ENCODE data around the gene EIF5AL1. TPM values are rescaled to one million over a fixed set of nuclear protein-coding genes. Genes with fewer than 3 reads are reported as not detected.
"Not testable (repeated sequence)": the region's sequence is repeated elsewhere in the genome, so short reads cannot be mapped to it uniquely, and the experiment has no call there.

EIF5AL1 gene
- under 1 TPM; 0.22 to 0.62 TPM for total RNA-seq
- 1.7 TPM for polyA plus RNA-seq (2013, experiment 1 of 2)
- 1.9 TPM for polyA plus RNA-seq (2013, experiment 2 of 2)
- long read RNA-seq, experiment 1, transcript EIF5AL1-201 (1 exons, 3,840 nt), result major isoform, 6 of 6 reads
- long read RNA-seq, experiment 1, partial matches to known transcripts, result 0 of 6 reads
- long read RNA-seq, experiment 1, other reads (novel, unspliced or antisense), result 0 of 6 reads
- long read RNA-seq, experiment 2, transcript EIF5AL1-201 (1 exons, 3,840 nt), result major isoform, 5 of 5 reads
- long read RNA-seq, experiment 2, partial matches to known transcripts, result 0 of 5 reads
- long read RNA-seq, experiment 2, other reads (novel, unspliced or antisense), result 0 of 5 reads
- long read RNA-seq, experiment 3, result 0 reads
- long read RNA-seq, experiment 4, result 0 reads

DNA sequence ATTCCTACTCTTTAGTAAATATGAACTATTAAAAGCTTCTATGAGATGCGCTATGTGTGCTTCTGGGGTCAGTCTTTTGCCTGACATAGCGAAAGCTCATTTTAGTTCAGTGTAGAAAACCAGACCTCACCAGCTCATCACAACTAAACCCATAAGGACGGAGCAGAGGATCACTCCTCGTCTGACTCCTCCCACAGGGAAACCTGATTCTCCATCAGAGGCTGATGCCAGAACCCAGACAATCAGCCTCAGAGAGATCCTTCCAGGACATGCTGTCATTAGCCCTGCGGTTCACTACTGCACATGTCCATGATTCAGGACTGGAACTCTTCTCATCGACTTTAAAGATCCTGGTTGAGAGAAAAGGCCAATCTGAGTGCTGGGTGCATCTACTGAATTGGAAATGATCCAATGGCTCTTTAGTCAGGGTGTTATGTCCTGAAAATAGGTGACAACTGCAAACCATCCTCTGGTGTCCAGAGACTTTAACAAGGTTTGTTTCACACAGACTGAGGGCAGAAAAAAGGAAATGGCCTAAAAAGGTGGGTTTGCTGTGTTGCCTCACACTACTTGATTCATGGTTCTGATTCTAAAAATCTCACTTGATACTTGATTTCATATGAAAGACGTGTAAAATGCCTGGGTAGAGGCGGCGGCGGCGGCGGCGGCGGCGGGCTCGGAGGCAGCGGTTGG lies at the start of gene EIF5AL1:
Gene EIF5AL1, plus strand, starts transcription at position 643 of the 693 bp plus-strand sequence. CDS start 117 bp downstream, outside the sequence.
- not testable (repeated sequence) for H3K36me3 ChIP-seq (ENCODE audit: control insufficient read depth, insufficient read depth, low read length); H3K4me3 ChIP-seq (ENCODE audit: low read length); H3K9ac ChIP-seq (ENCODE audit: extremely low read depth, low read length, poor library complexity, severe bottlenecking); H3K27me3 ChIP-seq (ENCODE audit: control insufficient read depth, insufficient read depth, low read length, poor library complexity, severe bottlenecking); H3K4me1 ChIP-seq (ENCODE audit: control insufficient read depth, insufficient read depth, low read length); H3K4me1 Mint-ChIP-seq; H3K27ac Mint-ChIP-seq; H3K4me3 Mint-ChIP-seq; DNase-seq; H3K9me3 Mint-ChIP-seq; H3K27ac ChIP-seq (ENCODE audit: low read depth, low read length); H3K36me3 Mint-ChIP-seq (ENCODE audit: low read depth); H3K9me3 ChIP-seq (ENCODE audit: control insufficient read depth, low read length)
- H3K27me3 Mint-ChIP-seq (ENCODE audit: insufficient read depth), result peaks cover 12% of the 10 kb centered on the region
- 89% methylated on average over 3 of the region's 17 CpGs; no CpG with 5 or more reads in 1 of the 2 experiments for WGBS, 2 experiments (ENCODE audit: insufficient coverage in 1 of 2, insufficient read length in 1 of 2)

DNA sequence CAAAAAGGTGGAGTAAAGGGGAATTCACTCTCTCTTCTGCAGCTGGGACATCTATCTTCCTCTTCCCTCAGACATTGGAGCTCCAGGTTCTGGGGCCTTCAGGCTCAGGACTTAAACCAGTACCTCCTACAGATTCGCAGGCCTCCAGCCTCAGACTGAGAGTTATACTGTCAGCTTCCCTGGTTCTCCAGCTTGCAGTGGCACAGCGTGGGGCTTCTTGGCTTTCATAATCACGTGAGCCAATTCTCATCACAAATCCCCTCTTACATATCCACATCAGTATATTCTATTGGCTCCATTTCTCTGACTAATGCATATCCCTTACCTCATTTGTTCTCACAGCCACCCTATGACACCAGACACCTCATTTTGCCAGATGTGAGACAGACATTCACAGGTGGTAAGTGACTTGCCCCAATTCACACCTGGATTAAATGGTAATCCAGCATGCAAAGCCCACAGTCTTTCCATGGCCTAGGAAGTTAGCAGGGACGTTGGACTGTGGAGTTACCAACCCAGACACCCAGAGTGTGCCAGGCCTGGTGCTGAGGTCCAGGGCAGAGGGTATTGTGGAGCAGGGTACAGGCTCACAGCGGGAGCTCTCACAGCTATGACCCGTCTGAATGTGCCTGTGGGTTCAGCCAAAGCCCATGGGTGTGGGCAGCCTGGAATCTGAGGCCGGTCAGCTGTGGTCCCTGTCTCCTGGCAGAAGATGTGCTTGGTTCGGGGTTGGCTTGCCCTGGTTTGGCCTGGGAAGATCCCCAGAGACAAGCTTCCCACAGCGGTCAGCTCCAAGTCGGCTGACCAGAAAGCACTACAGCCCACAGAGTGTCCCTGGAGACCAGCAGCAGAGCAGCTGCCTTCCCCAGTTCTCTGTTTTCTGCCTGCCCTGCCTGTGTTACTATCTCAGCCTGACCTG lies 48.5 kb upstream of the EIF5AL1 start:
- no peaks in the 10 kb centered on the region for H3K9me3 ChIP-seq (ENCODE audit: control insufficient read depth, low read length)
- H3K4me1 Mint-ChIP-seq, result no peaks in the 10 kb centered on the region
- no peak overlapping the region for H3K27ac ChIP-seq (ENCODE audit: low read depth, low read length)
- 88 to 91% methylated on average over 6 to 10 of the region's 10 CpGs for WGBS, 2 experiments (ENCODE audit: insufficient coverage in 1 of 2, insufficient read length in 1 of 2)
- H3K27me3 ChIP-seq (ENCODE audit: control insufficient read depth, insufficient read depth, low read length, poor library complexity, severe bottlenecking), result peaks cover 48% of the 10 kb centered on the region
- no peak overlapping the region for H3K27ac Mint-ChIP-seq
- H3K36me3 ChIP-seq (ENCODE audit: control insufficient read depth, insufficient read depth, low read length), result no peaks in the 10 kb centered on the region
- peaks cover 13% of the 10 kb centered on the region for H3K27me3 Mint-ChIP-seq (ENCODE audit: insufficient read depth)
- DNase-seq, result no peak
- no peak overlapping the region for H3K4me3 ChIP-seq (ENCODE audit: low read length)
- no peaks in the 10 kb centered on the region for H3K9me3 Mint-ChIP-seq
- H3K4me3 Mint-ChIP-seq, result no peak overlapping the region
- H3K9ac ChIP-seq (ENCODE audit: extremely low read depth, low read length, poor library complexity, severe bottlenecking), result no peak overlapping the region
- TF ChIP-seq, protein P1, sequence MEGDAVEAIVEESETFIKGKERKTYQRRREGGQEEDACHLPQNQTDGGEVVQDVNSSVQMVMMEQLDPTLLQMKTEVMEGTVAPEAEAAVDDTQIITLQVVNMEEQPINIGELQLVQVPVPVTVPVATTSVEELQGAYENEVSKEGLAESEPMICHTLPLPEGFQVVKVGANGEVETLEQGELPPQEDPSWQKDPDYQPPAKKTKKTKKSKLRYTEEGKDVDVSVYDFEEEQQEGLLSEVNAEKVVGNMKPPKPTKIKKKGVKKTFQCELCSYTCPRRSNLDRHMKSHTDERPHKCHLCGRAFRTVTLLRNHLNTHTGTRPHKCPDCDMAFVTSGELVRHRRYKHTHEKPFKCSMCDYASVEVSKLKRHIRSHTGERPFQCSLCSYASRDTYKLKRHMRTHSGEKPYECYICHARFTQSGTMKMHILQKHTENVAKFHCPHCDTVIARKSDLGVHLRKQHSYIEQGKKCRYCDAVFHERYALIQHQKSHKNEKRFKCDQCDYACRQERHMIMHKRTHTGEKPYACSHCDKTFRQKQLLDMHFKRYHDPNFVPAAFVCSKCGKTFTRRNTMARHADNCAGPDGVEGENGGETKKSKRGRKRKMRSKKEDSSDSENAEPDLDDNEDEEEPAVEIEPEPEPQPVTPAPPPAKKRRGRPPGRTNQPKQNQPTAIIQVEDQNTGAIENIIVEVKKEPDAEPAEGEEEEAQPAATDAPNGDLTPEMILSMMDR (conservative IDR thresholded peaks at IDR 0.05), result no peak
- H3K4me1 ChIP-seq (ENCODE audit: control insufficient read depth, insufficient read depth, low read length), result peaks cover 3% of the 10 kb centered on the region
- no peaks in the 10 kb centered on the region for H3K36me3 Mint-ChIP-seq (ENCODE audit: low read depth)

DNA sequence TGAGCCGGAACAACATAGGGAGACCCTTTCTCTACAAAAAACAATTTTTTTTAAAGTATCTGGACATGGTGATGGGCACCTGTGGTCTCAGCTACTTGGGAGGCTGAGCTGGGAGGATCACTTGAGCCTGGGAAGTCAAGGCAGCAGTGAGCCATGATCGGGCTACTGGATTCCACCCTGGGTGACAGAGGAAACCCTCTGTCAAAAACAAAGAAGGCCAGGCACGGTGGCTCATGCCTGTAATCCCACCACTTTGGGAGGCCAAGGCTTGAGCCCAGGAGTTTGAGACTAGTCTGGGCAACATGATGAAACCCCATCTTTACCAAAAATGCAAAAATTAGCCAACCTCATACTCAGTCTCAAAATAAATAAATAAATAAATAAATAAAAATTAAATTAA lies 47.0 kb upstream of the EIF5AL1 start:
- Mint-ChIP-seq H3K4me1 (no peaks in the 10 kb centered on the region), H3K36me3 (ENCODE audit: low read depth) (no peaks in the 10 kb centered on the region), H3K4me3 (no peak overlapping the region), H3K27me3 (ENCODE audit: insufficient read depth) (peaks cover 11% of the 10 kb centered on the region), H3K9me3 (no peaks in the 10 kb centered on the region), H3K27ac (no peak overlapping the region)
- Histone ChIP-seq H3K9ac (ENCODE audit: extremely low read depth, low read length, poor library complexity, severe bottlenecking) (no peak overlapping the region), H3K36me3 (ENCODE audit: control insufficient read depth, insufficient read depth, low read length) (no peaks in the 10 kb centered on the region), H3K4me1 (ENCODE audit: control insufficient read depth, insufficient read depth, low read length) (peaks cover 2% of the 10 kb centered on the region), H3K27me3 (ENCODE audit: control insufficient read depth, insufficient read depth, low read length, poor library complexity, severe bottlenecking) (peaks cover 36% of the 10 kb centered on the region), H3K27ac (ENCODE audit: low read depth, low read length) (no peak overlapping the region), H3K4me3 (ENCODE audit: low read length) (no peak overlapping the region), H3K9me3 (ENCODE audit: control insufficient read depth, low read length) (no peaks in the 10 kb centered on the region)
- DNase-seq, result no peak
- TF ChIP-seq, protein P1 (conservative IDR thresholded peaks at IDR 0.05), result no peak
- WGBS, 2 experiments (ENCODE audit: insufficient coverage in 1 of 2, insufficient read length in 1 of 2), result 98 to 100% methylated on average over 2 to 3 of the region's 3 CpGs

Data from endodermal cell (in vitro differentiated cells).